ENCODE measurements around the gene NCAPD2.

DNA sequence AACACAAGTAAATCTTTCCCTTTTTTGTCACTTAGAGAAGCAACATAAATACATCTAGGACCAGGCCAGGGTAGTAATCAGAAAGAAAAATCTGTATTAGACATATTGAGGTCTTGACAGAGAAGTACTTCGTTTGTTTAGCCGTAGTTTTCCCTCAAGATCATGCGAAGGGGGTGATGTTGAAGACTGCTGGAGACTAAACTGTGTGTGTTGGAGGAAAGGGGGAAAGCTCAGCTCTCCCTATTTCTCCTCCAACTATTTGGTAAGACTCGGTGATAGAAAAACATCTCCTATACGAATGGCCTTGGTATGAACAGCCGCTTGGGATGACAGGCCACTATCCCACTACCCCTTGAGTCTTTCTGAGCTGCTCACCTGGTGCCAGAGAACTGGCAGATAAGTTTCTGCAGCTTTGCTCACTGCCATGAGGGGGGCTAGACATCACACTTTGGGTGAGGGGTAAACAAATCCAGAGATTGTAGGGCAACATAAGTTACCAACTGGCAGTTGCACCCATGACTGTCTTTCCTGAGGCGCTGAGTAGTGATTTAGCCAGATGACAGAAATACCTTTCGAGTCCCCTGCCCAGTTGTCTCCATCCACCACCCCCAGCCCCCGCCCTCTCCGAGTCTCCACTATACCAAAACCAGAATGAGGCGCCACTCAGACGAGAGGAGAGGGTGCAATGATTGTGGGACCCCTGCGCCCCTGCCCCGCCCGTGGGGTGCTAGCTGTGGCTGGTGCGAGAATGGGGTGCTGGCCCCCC is 24.1 kb upstream of the NCAPD2 start:
- TF ChIP-seq CTCF (IDR thresholded peaks at IDR 0.05) (no peak), POLR2A (IDR thresholded peaks at IDR 0.05) (no peak)
